Central memory CD8-positive, alpha-beta T cell (primary cell): Measurements from ENCODE around the gene CTCFL.
"Not testable (repeated sequence)": the region's sequence is repeated elsewhere in the genome, so short reads cannot be mapped to it uniquely, and the experiment has no call there.

ENCODE experiments used
- ATAC-seq: fragments of 150-1000 bp; cut with Tn5 transposase; replicated peaks from 2 replicates; pipeline ENCODE4 v1.10.0; 2022; ENCODE audit warnings: mild to moderate bottlenecking, moderate FRiP score, moderate number of reproducible peaks; ENCODE audit not compliant: poor library complexity, severe bottlenecking; ENCODE audit errors: extremely low read depth
- DNase-seq, 2 donors: peaks; one replicate each; pipeline ENCODE4 v3.0.0; 2021; ENCODE audit warnings: low spot score in 2 of 2
- H3K27ac Mint-ChIP-seq: one replicate; pipeline ENCODE4 v1.8.0; 2022; ENCODE audit warnings: low read depth, mild to moderate bottlenecking, moderate library complexity, mixed read lengths
- H3K27me3 Mint-ChIP-seq: one replicate; pipeline ENCODE4 v1.8.0; 2022; ENCODE audit warnings: mixed read lengths
- H3K36me3 Mint-ChIP-seq: one replicate; pipeline ENCODE4 v1.8.0; 2022; ENCODE audit warnings: mild to moderate bottlenecking, moderate library complexity, mixed read lengths; ENCODE audit not compliant: insufficient read depth
- H3K4me1 Mint-ChIP-seq: one replicate; pipeline ENCODE4 v1.8.0; 2022; ENCODE audit warnings: mixed read lengths
- H3K4me3 Mint-ChIP-seq: one replicate; pipeline ENCODE4 v1.8.0; 2022; ENCODE audit warnings: mild to moderate bottlenecking, moderate library complexity, mixed read lengths
- H3K9me3 Mint-ChIP-seq: one replicate; pipeline ENCODE4 v1.8.0; 2022; ENCODE audit warnings: mixed read lengths

CTCFL gene

GRCh38 chr20:57525328-57526086, 567 bp upstream of the CTCFL start:
- H3K4me3 Mint-ChIP-seq, result no peak overlapping the region

GRCh38 chr20:57523782-57524181, 1.2 kb downstream of the CTCFL start:
- H3K36me3 Mint-ChIP-seq, result no peaks in the 10 kb centered on the region
- no peaks in the 10 kb centered on the region for H3K9me3 Mint-ChIP-seq
- H3K4me3 Mint-ChIP-seq, result no peak overlapping the region
- no peak overlapping the region for H3K27ac Mint-ChIP-seq
- peaks cover 8% of the 10 kb centered on the region for H3K4me1 Mint-ChIP-seq
- no peak for DNase-seq
- no peak for ATAC-seq
- H3K27me3 Mint-ChIP-seq, result no peaks in the 10 kb centered on the region

More at GRCh38 chr20:57525328-57526086, 567 bp upstream of the CTCFL start:
- no peak overlapping the region for H3K27ac Mint-ChIP-seq
- H3K27me3 Mint-ChIP-seq, result no peaks in the 10 kb centered on the region
- ATAC-seq, result no peak
- DNase-seq, result no peak
- peaks cover 8% of the 10 kb centered on the region for H3K4me1 Mint-ChIP-seq
- no peaks in the 10 kb centered on the region for H3K36me3 Mint-ChIP-seq
- H3K9me3 Mint-ChIP-seq, result no peaks in the 10 kb centered on the region

- no peak for ATAC-seq
- H3K27me3 Mint-ChIP-seq, result no peaks in the 10 kb centered on the region
- H3K4me1 Mint-ChIP-seq, result peaks cover 8% of the 10 kb centered on the region
- DNase-seq, result no peak
- H3K36me3 Mint-ChIP-seq, result no peaks in the 10 kb centered on the region
- H3K9me3 Mint-ChIP-seq, result no peaks in the 10 kb centered on the region
- H3K27ac Mint-ChIP-seq, result no peak overlapping the region
- no peak overlapping the region for H3K4me3 Mint-ChIP-seq
These were observed 2.4 kb downstream of the CTCFL start for GRCh38 chr20:57522380-57523140.

- Mint-ChIP-seq H3K9me3 (no peaks in the 10 kb centered on the region), H3K27ac (no peak overlapping the region), H3K4me1 (peaks cover 6% of the 10 kb centered on the region), H3K27me3 (peaks cover 8% of the 10 kb centered on the region), H3K36me3 (no peaks in the 10 kb centered on the region), H3K4me3 (no peak overlapping the region)
- no peak for ATAC-seq
- no peak for DNase-seq
These were observed 7.0 kb downstream of the CTCFL start for GRCh38 chr20:57517904-57518303.

- Mint-ChIP-seq H3K27ac (no peak overlapping the region), H3K9me3 (no peaks in the 10 kb centered on the region), H3K36me3 (no peaks in the 10 kb centered on the region), H3K4me3 (no peak overlapping the region), H3K4me1 (no peaks in the 10 kb centered on the region), H3K27me3 (peaks cover 18% of the 10 kb centered on the region)
- ATAC-seq, result no peak
- no peak for DNase-seq
These were observed 10.6 kb downstream of the CTCFL start for GRCh38 chr20:57514273-57514751.

GRCh38 chr20:57513199-57513598, 11.7 kb downstream of the CTCFL start:
- no peak overlapping the region for H3K27ac Mint-ChIP-seq
- H3K36me3 Mint-ChIP-seq, result no peaks in the 10 kb centered on the region
- no peaks in the 10 kb centered on the region for H3K4me1 Mint-ChIP-seq
- no peak overlapping the region for H3K4me3 Mint-ChIP-seq
- DNase-seq (no peak), ATAC-seq (no peak)
- no peaks in the 10 kb centered on the region for H3K9me3 Mint-ChIP-seq
- peaks cover 28% of the 10 kb centered on the region for H3K27me3 Mint-ChIP-seq

- H3K9me3 Mint-ChIP-seq, result no peaks in the 10 kb centered on the region
- no peak for DNase-seq
- peaks cover 28% of the 10 kb centered on the region for H3K27me3 Mint-ChIP-seq
These were observed 12.5 kb downstream of the CTCFL start for GRCh38 chr20:57512432-57512831.

GRCh38 chr20:57511709-57512108, 13.2 kb downstream of the CTCFL start:
- H3K27me3 Mint-ChIP-seq, result peaks cover 28% of the 10 kb centered on the region
- not testable (repeated sequence) for ATAC-seq

More at GRCh38 chr20:57512432-57512831, 12.5 kb downstream of the CTCFL start:
- Mint-ChIP-seq H3K27ac (no peak overlapping the region), H3K36me3 (no peaks in the 10 kb centered on the region), H3K4me1 (no peaks in the 10 kb centered on the region), H3K4me3 (no peak overlapping the region)
- ATAC-seq, result no peak

GRCh38 chr20:57509665-57510237, 15.2 kb downstream of the CTCFL start:
- H3K9me3 Mint-ChIP-seq, result no peaks in the 10 kb centered on the region
- no peak overlapping the region for H3K4me3 Mint-ChIP-seq
- H3K27ac Mint-ChIP-seq, result no peak overlapping the region
- DNase-seq, result no peak
- no peaks in the 10 kb centered on the region for H3K4me1 Mint-ChIP-seq
- no peak for ATAC-seq
- H3K27me3 Mint-ChIP-seq, result peaks cover 28% of the 10 kb centered on the region
- H3K36me3 Mint-ChIP-seq, result no peaks in the 10 kb centered on the region

More at GRCh38 chr20:57511709-57512108, 13.2 kb downstream of the CTCFL start:
- DNase-seq, H3K27ac Mint-ChIP-seq, H3K4me3 Mint-ChIP-seq, H3K9me3 Mint-ChIP-seq, H3K36me3 Mint-ChIP-seq, H3K4me1 Mint-ChIP-seq: not testable (repeated sequence)

- Mint-ChIP-seq H3K36me3 (no peaks in the 10 kb centered on the region), H3K4me3 (no peak overlapping the region), H3K9me3 (no peaks in the 10 kb centered on the region), H3K27me3 (peaks cover 20% of the 10 kb centered on the region), H3K4me1 (no peaks in the 10 kb centered on the region), H3K27ac (no peak overlapping the region)
- ATAC-seq (no peak), DNase-seq (no peak)
These were observed 16.1 kb downstream of the CTCFL start for GRCh38 chr20:57508831-57509230.

GRCh38 chr20:57508381-57508780, 16.6 kb downstream of the CTCFL start:
- ATAC-seq, result no peak

GRCh38 chr20:57507477-57507876, 17.5 kb downstream of the CTCFL start:
- no peaks in the 10 kb centered on the region for H3K9me3 Mint-ChIP-seq
- H3K36me3 Mint-ChIP-seq, result no peaks in the 10 kb centered on the region
- no peak for ATAC-seq
- DNase-seq, result no peak
- peaks cover 34% of the 10 kb centered on the region for H3K27me3 Mint-ChIP-seq
- no peak overlapping the region for H3K4me3 Mint-ChIP-seq
- no peak overlapping the region for H3K27ac Mint-ChIP-seq
- H3K4me1 Mint-ChIP-seq, result no peaks in the 10 kb centered on the region

More at GRCh38 chr20:57508381-57508780, 16.6 kb downstream of the CTCFL start:
- Mint-ChIP-seq H3K4me1 (no peaks in the 10 kb centered on the region), H3K36me3 (no peaks in the 10 kb centered on the region), H3K9me3 (no peaks in the 10 kb centered on the region), H3K27me3 (peaks cover 25% of the 10 kb centered on the region), H3K4me3 (no peak overlapping the region), H3K27ac (no peak overlapping the region)
- DNase-seq, result no peak
